GM12875 (cell line): ENCODE data around the gene KIF3A.

ENCODE experiments used
- H3K4me3 ChIP-seq: one replicate; pipeline ENCODE4 v1.5.1; 2011; ENCODE audit warnings: low read depth, low read length, control low read depth
- CTCF ChIP-seq: IDR thresholded peaks from 2 replicates; pipeline ENCODE4 v1.5.1; 2011; ENCODE audit warnings: low read depth, mild to moderate bottlenecking, control low read depth, inconsistent platforms, low read length, moderate library complexity, borderline replicate concordance; ENCODE audit not compliant: insufficient read depth

The KIF3A gene

GRCh38 chr5:132684922-132685720 lies 52.2 kb downstream of the KIF3A start:
- no peak for TF ChIP-seq CTCF
- no peak overlapping the region for H3K4me3 ChIP-seq

- no peak for TF ChIP-seq CTCF
These were observed 52.9 kb downstream of the KIF3A start for GRCh38 chr5:132684491-132684890.

GRCh38 chr5:132681983-132682382 lies 55.4 kb downstream of the KIF3A start:
- TF ChIP-seq CTCF = no peak

More at GRCh38 chr5:132684491-132684890, 52.9 kb downstream of the KIF3A start:
- no peak overlapping the region for H3K4me3 ChIP-seq

GRCh38 chr5:132681476-132681831 lies 55.9 kb downstream of the KIF3A start:
- no peak for TF ChIP-seq CTCF
- no peak overlapping the region for H3K4me3 ChIP-seq

More at GRCh38 chr5:132681983-132682382, 55.4 kb downstream of the KIF3A start:
- H3K4me3 ChIP-seq = no peak overlapping the region

- H3K4me3 ChIP-seq = no peak overlapping the region
- TF ChIP-seq CTCF = no peak
These were observed 56.4 kb downstream of the KIF3A start for GRCh38 chr5:132680780-132681475.

GRCh38 chr5:132679717-132680380 lies 57.5 kb downstream of the KIF3A start:
- no peak for TF ChIP-seq CTCF

GRCh38 chr5:132679166-132679565 lies 58.2 kb downstream of the KIF3A start:
- no peak overlapping the region for H3K4me3 ChIP-seq
- no peak for TF ChIP-seq CTCF

More at GRCh38 chr5:132679717-132680380, 57.5 kb downstream of the KIF3A start:
- no peak overlapping the region for H3K4me3 ChIP-seq
